Erythroblast (primary cell): ENCODE measurements around the gene FLT1.

Experiments
- GATA1 ChIP-seq: IDR thresholded peaks from 2 replicates; pipeline ENCODE4 v1.6.1; 2011; ENCODE audit warnings: low read depth, mild to moderate bottlenecking, control low read depth, low read length, moderate library complexity
- POLR2A ChIP-seq: IDR thresholded peaks from 2 replicates; pipeline ENCODE4 v1.6.1; 2011; ENCODE audit warnings: mild to moderate bottlenecking, low read length

GRCh38 chr13:28458051-28458450, 36.9 kb downstream of the FLT1 start:
- TF ChIP-seq POLR2A (no peak), GATA1 (no peak)
